Neural progenitor cell (in vitro differentiated cells): Measurements from ENCODE around the gene EAF2.

Source experiments
- EZH2 ChIP-seq: fragments of 200-600 bp; sonication (generic); IDR thresholded peaks from 2 replicates; pipeline ENCODE4 v1.6.1; 2017; ENCODE audit warnings: antibody characterized with exemption, mild to moderate bottlenecking, moderate library complexity
- EZH2phosphoT487 ChIP-seq: fragments of 200-600 bp; sonication (generic); IDR thresholded peaks from 2 replicates; pipeline ENCODE4 v1.6.1; 2017; ENCODE audit warnings: antibody characterized with exemption
- TF ChIP-seq, protein P1 (sequence below): fragments of 200-600 bp; sonication (generic); IDR thresholded peaks from 2 replicates; pipeline ENCODE4 v1.5.1; 2017; ENCODE audit warnings: antibody characterized with exemption, mild to moderate bottlenecking

DNA sequence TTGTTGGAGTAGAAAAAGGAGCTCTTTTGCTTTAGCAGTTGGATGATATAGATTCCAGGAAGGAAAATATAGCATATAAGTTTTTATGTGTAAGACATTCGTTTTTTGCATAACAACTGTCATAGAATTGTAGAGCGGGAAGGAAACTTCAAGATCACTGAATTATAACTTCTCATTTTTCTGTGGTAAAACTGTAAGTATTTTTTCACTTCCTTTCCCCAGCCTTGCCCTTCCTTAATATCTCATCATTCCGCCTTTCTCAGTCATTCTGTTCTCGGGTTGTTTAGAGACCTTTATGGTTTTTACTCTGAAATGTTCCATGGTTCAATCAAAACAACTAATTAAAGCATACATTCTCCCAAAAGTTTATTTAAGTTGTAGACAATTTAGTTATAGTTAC, 1.1 kb downstream of the EAF2 start:
- TF ChIP-seq, protein P1, sequence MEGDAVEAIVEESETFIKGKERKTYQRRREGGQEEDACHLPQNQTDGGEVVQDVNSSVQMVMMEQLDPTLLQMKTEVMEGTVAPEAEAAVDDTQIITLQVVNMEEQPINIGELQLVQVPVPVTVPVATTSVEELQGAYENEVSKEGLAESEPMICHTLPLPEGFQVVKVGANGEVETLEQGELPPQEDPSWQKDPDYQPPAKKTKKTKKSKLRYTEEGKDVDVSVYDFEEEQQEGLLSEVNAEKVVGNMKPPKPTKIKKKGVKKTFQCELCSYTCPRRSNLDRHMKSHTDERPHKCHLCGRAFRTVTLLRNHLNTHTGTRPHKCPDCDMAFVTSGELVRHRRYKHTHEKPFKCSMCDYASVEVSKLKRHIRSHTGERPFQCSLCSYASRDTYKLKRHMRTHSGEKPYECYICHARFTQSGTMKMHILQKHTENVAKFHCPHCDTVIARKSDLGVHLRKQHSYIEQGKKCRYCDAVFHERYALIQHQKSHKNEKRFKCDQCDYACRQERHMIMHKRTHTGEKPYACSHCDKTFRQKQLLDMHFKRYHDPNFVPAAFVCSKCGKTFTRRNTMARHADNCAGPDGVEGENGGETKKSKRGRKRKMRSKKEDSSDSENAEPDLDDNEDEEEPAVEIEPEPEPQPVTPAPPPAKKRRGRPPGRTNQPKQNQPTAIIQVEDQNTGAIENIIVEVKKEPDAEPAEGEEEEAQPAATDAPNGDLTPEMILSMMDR = no peak
- TF ChIP-seq EZH2 (no peak), EZH2phosphoT487 (no peak)
